GOT3 (cell line): Measurements from ENCODE around the gene PIGS.

Experiments used
- DNase-seq: peaks from one replicate; lab custom pipeline; 2025; ENCODE audit warnings: mixed read lengths; lab: John Stamatoyannopoulos, UW

Gene PIGS

GRCh38 chr17:28506763-28507487 is 64.4 kb downstream of the PIGS start:
- no peak for DNase-seq

GRCh38 chr17:28505986-28506665 is 65.2 kb downstream of the PIGS start, which contains the start of gene FOXN1:
Gene FOXN1 (plus strand): TSS chr17:28506348. CDS start chr17:28523970, 17,622 bp downstream.
- DNase-seq: no peak

- no peak for DNase-seq
Observed at GRCh38 chr17:28503420-28503819, 67.9 kb downstream of the PIGS start.
